GM21423 (cell line): Measurements from ENCODE around the gene SFXN3.

Experiments used
- ATAC-seq: cut with Tn5 transposase; IDR thresholded peaks from one replicate; pipeline ENCODE4 v1.9.1; 2021; ENCODE audit warnings: mild to moderate bottlenecking, moderate library complexity; ENCODE audit not compliant: unreplicated experiment

Gene SFXN3

GRCh38 chr10:101031128-101031795, at the start of gene SFXN3, which contains the start of gene PDZD7:
Gene SFXN3, plus strand, starts transcription at chr10:101031234. Its CDS starts 3,461 bp downstream, at chr10:101034695.
Gene PDZD7, minus strand, starts transcription at chr10:101031129. Its CDS starts 910 bp downstream, at chr10:101030219.
- ATAC-seq, result peak; percentile 90

GRCh38 chr10:100982916-100983830, 47.9 kb upstream of the SFXN3 start:
- no peak for ATAC-seq

GRCh38 chr10:100983868-100984671, 47.0 kb upstream of the SFXN3 start:
- ATAC-seq, result no peak

GRCh38 chr10:100984672-100985177, 46.3 kb upstream of the SFXN3 start:
- no peak for ATAC-seq

- ATAC-seq, result no peak
Observed at GRCh38 chr10:100985336-100985735, 45.7 kb upstream of the SFXN3 start.

GRCh38 chr10:100986623-100986951, 44.4 kb upstream of the SFXN3 start:
- no peak for ATAC-seq

- ATAC-seq, result peak; percentile 80
Observed at GRCh38 chr10:100986952-100987684, 43.9 kb upstream of the SFXN3 start, which contains the start of the genes MRPL43 and TWNK. Gene MRPL43, minus strand, starts transcription at chr10:100987497. Its CDS starts 54 bp downstream, at chr10:100987443. Gene TWNK, plus strand, starts transcription at chr10:100987543. Its CDS starts 668 bp downstream, at chr10:100988211.

- ATAC-seq, result no peak
Observed at GRCh38 chr10:100987685-100988049, 43.4 kb upstream of the SFXN3 start.

- ATAC-seq, result no peak
Observed at GRCh38 chr10:100988166-100988565, 42.9 kb upstream of the SFXN3 start.

- ATAC-seq, result no peak
Observed at GRCh38 chr10:100989088-100989487, 41.9 kb upstream of the SFXN3 start.

- no peak for ATAC-seq
Observed at GRCh38 chr10:100993986-100994708, 36.9 kb upstream of the SFXN3 start.

GRCh38 chr10:100995181-100995580, 35.9 kb upstream of the SFXN3 start:
- no peak for ATAC-seq

- no peak for ATAC-seq
Observed at GRCh38 chr10:100996678-100997359, 34.2 kb upstream of the SFXN3 start.

- peak; percentile 29 for ATAC-seq
Observed at GRCh38 chr10:100997360-100998182, 33.5 kb upstream of the SFXN3 start.

GRCh38 chr10:100998183-100998990, 32.6 kb upstream of the SFXN3 start:
- peak; percentile 18 for ATAC-seq

GRCh38 chr10:100998991-100999741, 31.9 kb upstream of the SFXN3 start:
- ATAC-seq, result peak; percentile 42

GRCh38 chr10:100999742-101000126, 31.3 kb upstream of the SFXN3 start, which contains the start of gene LZTS2:
Gene LZTS2, plus strand, starts transcription at chr10:100999808. Its CDS starts 2,731 bp downstream, at chr10:101002539.
- no peak for ATAC-seq
